ENCODE results near the gene PRKD1. TPM values are rescaled to one million over a fixed set of nuclear protein-coding genes. Genes with fewer than 3 reads are reported as not detected.
"Not testable (repeated sequence)": the region's sequence is repeated elsewhere in the genome, so short reads cannot be mapped to it uniquely, and the experiment has no call there.

The PRKD1 gene
- total RNA-seq, 1 experiment from 2014 or later: 9.7 TPM

DNA sequence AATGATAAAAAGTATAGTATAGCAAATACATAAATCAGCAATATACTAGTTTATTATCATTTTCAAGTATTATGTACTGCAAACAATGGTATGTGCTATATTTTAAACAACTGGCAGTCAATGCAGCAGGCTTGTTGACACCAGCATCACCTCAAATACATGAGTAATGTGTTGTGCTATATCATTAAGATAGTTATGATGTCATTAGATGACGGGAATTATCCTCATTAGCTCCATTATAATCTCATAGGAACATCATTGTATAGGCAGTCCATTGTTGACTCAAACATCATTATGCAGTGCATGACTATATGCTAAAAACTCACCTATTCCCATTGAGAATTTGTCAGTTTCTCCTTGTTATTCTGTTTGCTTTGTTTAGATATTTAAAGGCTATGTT is 85.4 kb downstream of the PRKD1 start:
- no peak for TF ChIP-seq CTCF (IDR thresholded peaks at IDR 0.05; ENCODE audit: unreplicated experiment)
- CTCF ChIA-PET: no interaction called here
- H3K4me1 Mint-ChIP-seq (ENCODE audit: low read depth, unreplicated experiment): peaks cover 12% of the 10 kb centered on the region
- no peaks in the 10 kb centered on the region for H3K27me3 Mint-ChIP-seq (ENCODE audit: unreplicated experiment)
- peaks cover 12% of the 10 kb centered on the region for H3K9me3 Mint-ChIP-seq (ENCODE audit: low read depth, unreplicated experiment)
- H3K36me3 Mint-ChIP-seq (ENCODE audit: insufficient read depth, unreplicated experiment): no peaks in the 10 kb centered on the region
- H3K4me3 Mint-ChIP-seq (ENCODE audit: low read depth, unreplicated experiment): no peak overlapping the region
- BruUV-seq (replicated peaks): no TSS peak
- H3K27ac Mint-ChIP-seq (ENCODE audit: unreplicated experiment): no peak overlapping the region
- no peak for DNase-seq
- intact Hi-C loops (cut with micrococcal nuclease; ENCODE audit: unreplicated experiment): no loop called here

DNA sequence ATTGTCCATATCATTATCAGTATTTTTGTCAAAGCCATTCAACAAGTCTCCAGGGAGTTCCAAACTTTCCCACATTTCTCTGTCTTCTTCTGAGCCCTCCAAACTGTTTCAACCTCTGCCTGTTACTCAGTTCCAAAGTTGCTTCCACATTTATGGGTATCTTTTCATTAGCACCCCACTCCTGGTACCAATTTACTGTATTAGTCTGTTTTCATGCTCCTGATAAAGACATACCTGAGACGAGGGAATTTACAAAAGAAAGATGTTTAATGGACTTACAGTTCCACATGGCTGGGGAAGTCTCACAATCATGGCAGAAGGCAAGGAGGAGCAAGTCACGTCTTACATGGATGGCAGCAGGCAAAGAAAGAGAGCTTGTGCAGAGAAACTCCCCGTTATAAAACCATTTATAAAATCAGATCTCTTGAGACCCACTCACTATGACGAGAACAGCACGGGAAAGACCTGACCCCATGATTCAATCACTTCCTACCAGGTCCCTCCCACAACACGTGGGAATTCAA is 87.2 kb downstream of the PRKD1 start:
- H3K4me1 Mint-ChIP-seq (ENCODE audit: low read depth, unreplicated experiment); BruUV-seq (replicated peaks); H3K4me3 Mint-ChIP-seq (ENCODE audit: low read depth, unreplicated experiment); intact Hi-C loops (cut with micrococcal nuclease; ENCODE audit: unreplicated experiment); H3K36me3 Mint-ChIP-seq (ENCODE audit: insufficient read depth, unreplicated experiment); DNase-seq; H3K27ac Mint-ChIP-seq (ENCODE audit: unreplicated experiment); H3K27me3 Mint-ChIP-seq (ENCODE audit: unreplicated experiment); CTCF ChIA-PET: not testable (repeated sequence)
- peaks cover 12% of the 10 kb centered on the region for H3K9me3 Mint-ChIP-seq (ENCODE audit: low read depth, unreplicated experiment)

- H3K27ac Mint-ChIP-seq (ENCODE audit: unreplicated experiment); H3K4me1 Mint-ChIP-seq (ENCODE audit: low read depth, unreplicated experiment); intact Hi-C loops (cut with micrococcal nuclease; ENCODE audit: unreplicated experiment); H3K36me3 Mint-ChIP-seq (ENCODE audit: insufficient read depth, unreplicated experiment); H3K27me3 Mint-ChIP-seq (ENCODE audit: unreplicated experiment); BruUV-seq (replicated peaks); H3K4me3 Mint-ChIP-seq (ENCODE audit: low read depth, unreplicated experiment); DNase-seq; CTCF ChIA-PET: not testable (repeated sequence)
- H3K9me3 Mint-ChIP-seq (ENCODE audit: low read depth, unreplicated experiment): peaks cover 12% of the 10 kb centered on the region
Observed at GRCh38 chr14:29839691-29840090, 88.0 kb downstream of the PRKD1 start.

- CTCF ChIA-PET: no interaction called here
- intact Hi-C loops (cut with micrococcal nuclease; ENCODE audit: unreplicated experiment): no loop called here
- no peaks in the 10 kb centered on the region for H3K36me3 Mint-ChIP-seq (ENCODE audit: insufficient read depth, unreplicated experiment)
- no TSS peak for BruUV-seq (replicated peaks)
- no peaks in the 10 kb centered on the region for H3K4me1 Mint-ChIP-seq (ENCODE audit: low read depth, unreplicated experiment)
- no peak for TF ChIP-seq CTCF (IDR thresholded peaks at IDR 0.05; ENCODE audit: unreplicated experiment)
- no peaks in the 10 kb centered on the region for H3K27me3 Mint-ChIP-seq (ENCODE audit: unreplicated experiment)
- DNase-seq: no peak
- H3K27ac Mint-ChIP-seq (ENCODE audit: unreplicated experiment): no peak overlapping the region
- peaks cover 12% of the 10 kb centered on the region for H3K9me3 Mint-ChIP-seq (ENCODE audit: low read depth, unreplicated experiment)
- no peak overlapping the region for H3K4me3 Mint-ChIP-seq (ENCODE audit: low read depth, unreplicated experiment)
Observed at GRCh38 chr14:29838752-29839151, 88.9 kb downstream of the PRKD1 start.

GRCh38 chr14:29836395-29836794 is 91.3 kb downstream of the PRKD1 start:
- no peak for TF ChIP-seq CTCF (IDR thresholded peaks at IDR 0.05; ENCODE audit: unreplicated experiment)
- Mint-ChIP-seq H3K27me3 (ENCODE audit: unreplicated experiment) (no peaks in the 10 kb centered on the region), H3K36me3 (ENCODE audit: insufficient read depth, unreplicated experiment) (no peaks in the 10 kb centered on the region), H3K4me1 (ENCODE audit: low read depth, unreplicated experiment) (no peaks in the 10 kb centered on the region), H3K4me3 (ENCODE audit: low read depth, unreplicated experiment) (no peak overlapping the region), H3K9me3 (ENCODE audit: low read depth, unreplicated experiment) (peaks cover 9% of the 10 kb centered on the region), H3K27ac (ENCODE audit: unreplicated experiment) (no peak overlapping the region)
- intact Hi-C loops (cut with micrococcal nuclease; ENCODE audit: unreplicated experiment): no loop called here
- no TSS peak for BruUV-seq (replicated peaks)
- CTCF ChIA-PET: interaction anchor here (1.0 kb wide), 1 partner anchor 434 kb away, joined by 3 read pairs; no protein-coding TSS in a partner anchor
- no peak for DNase-seq

Data from Calu3 (cell line).